ENCODE data around the gene TRNT1. TPM values are rescaled to one million over a fixed set of nuclear protein-coding genes. Genes with fewer than 3 reads are reported as not detected.
A peak's percentile ranks its signal among the peaks of the same experiment; 100 is the strongest.

Gene TRNT1
- total and polyA plus RNA-seq, 10 donors, result 10.0 to 43.8 (median 28.8) TPM

- intact Hi-C loops (cut with DNase I; ENCODE audit: low total_unique reads), result no loop called here
- DNase-seq, result no peak
- no peaks in the 10 kb centered on the region for H3K36me3 ChIP-seq
- TF ChIP-seq POLR2AphosphoS5 (IDR thresholded peaks at IDR 0.05), result no peak
- TF ChIP-seq CTCF (IDR thresholded peaks at IDR 0.05 in 8 of 11, conservative IDR thresholded peaks at IDR 0.05 in 3 of 11), result no peak
- no peak for TF ChIP-seq POLR2A (IDR thresholded peaks at IDR 0.05)
- peaks cover 5 to 24% (median 15%) of the 10 kb centered on the region in 8 donors for H3K9me3 ChIP-seq
- no peaks in the 10 kb centered on the region for H3K27me3 ChIP-seq (replicated peaks in 1 of 7)
- no peak overlapping the region for H3K27ac ChIP-seq
- 40 to 95% (median 84%) methylated on average over 1 of the region's 1 CpG for WGBS, 5 donors
- H3K4me1 ChIP-seq, result peaks cover 0 to 11% (median 6%) of the 10 kb centered on the region in 6 donors
- no peak overlapping the region for H3K4me3 ChIP-seq
These were observed 63.2 kb downstream of the TRNT1 start for GRCh38 chr3:3189961-3190360.

GRCh38 chr3:3191675-3192285 is 65.0 kb downstream of the TRNT1 start:
- Histone ChIP-seq H3K27me3 (replicated peaks in 1 of 7) (no peaks in the 10 kb centered on the region), H3K36me3 (no peaks in the 10 kb centered on the region), H3K4me3 (no peak overlapping the region), H3K27ac (peak overlapping the region in 2 of 8 donors; percentile 26 to 68), H3K4me1 (peaks cover 0 to 11% (median 6%) of the 10 kb centered on the region in 6 donors), H3K9me3 (peaks cover 2 to 14% (median 5%) of the 10 kb centered on the region in 8 donors)
- intact Hi-C loops (cut with DNase I; ENCODE audit: low total_unique reads), result no loop called here
- DNase-seq, result no peak
- WGBS, 5 donors, result 5 to 17% (median 8%) methylated on average over 4 of the region's 4 CpGs
- TF ChIP-seq POLR2A (IDR thresholded peaks at IDR 0.05) (no peak), POLR2AphosphoS5 (IDR thresholded peaks at IDR 0.05) (no peak), CTCF (IDR thresholded peaks at IDR 0.05 in 8 of 11, conservative IDR thresholded peaks at IDR 0.05 in 3 of 11) (no peak)

DNA sequence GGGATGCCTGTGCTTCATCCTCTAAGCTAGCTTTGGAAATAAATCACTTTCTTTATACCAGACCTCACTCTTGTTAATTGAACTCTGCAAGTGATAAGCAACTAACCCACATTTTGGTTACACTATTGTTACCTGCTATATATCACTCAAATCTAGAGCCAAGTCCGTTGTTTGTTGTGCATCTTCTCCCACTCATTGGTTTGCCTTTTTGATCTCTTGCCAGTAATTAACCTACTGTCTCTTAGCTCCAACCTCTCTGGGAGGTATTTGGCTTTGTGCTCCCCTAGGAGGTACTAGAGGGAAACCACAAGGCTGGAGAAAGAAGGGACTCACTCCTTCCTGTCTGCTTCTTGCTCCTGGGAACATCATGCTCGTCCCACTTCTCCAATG is 65.5 kb downstream of the TRNT1 start:
- Histone ChIP-seq H3K36me3 (no peaks in the 10 kb centered on the region), H3K4me3 (no peak overlapping the region), H3K4me1 (peaks cover 0 to 11% (median 6%) of the 10 kb centered on the region in 6 donors), H3K9me3 (peaks cover 0 to 10% (median under 1%) of the 10 kb centered on the region in 8 donors), H3K27me3 (replicated peaks in 1 of 7) (no peaks in the 10 kb centered on the region), H3K27ac (peak overlapping the region in 2 of 8 donors; percentile 26 to 68)
- intact Hi-C loops (cut with DNase I; ENCODE audit: low total_unique reads), result no loop called here
- TF ChIP-seq CTCF (IDR thresholded peaks at IDR 0.05 in 8 of 11, conservative IDR thresholded peaks at IDR 0.05 in 3 of 11), result no peak
- no peak for TF ChIP-seq POLR2AphosphoS5 (IDR thresholded peaks at IDR 0.05)
- TF ChIP-seq POLR2A (IDR thresholded peaks at IDR 0.05), result no peak
- DNase-seq, result no peak
- WGBS, 5 donors, result 3 to 6% (median 5%) methylated on average over 2 of the region's 2 CpGs

- Histone ChIP-seq H3K36me3 (no peaks in the 10 kb centered on the region), H3K4me3 (no peak overlapping the region), H3K27ac (no peak overlapping the region), H3K9me3 (no peaks in the 10 kb centered on the region), H3K27me3 (replicated peaks in 1 of 7) (no peaks in the 10 kb centered on the region), H3K4me1 (peaks cover 0 to 11% (median 6%) of the 10 kb centered on the region in 6 donors)
- TF ChIP-seq CTCF (IDR thresholded peaks at IDR 0.05 in 8 of 11, conservative IDR thresholded peaks at IDR 0.05 in 3 of 11) (no peak), POLR2A (IDR thresholded peaks at IDR 0.05) (no peak), POLR2AphosphoS5 (IDR thresholded peaks at IDR 0.05) (no peak)
- DNase-seq, result no peak
- intact Hi-C loops (cut with DNase I; ENCODE audit: low total_unique reads), result no loop called here
These were observed 68.1 kb downstream of the TRNT1 start for GRCh38 chr3:3194861-3195260.
